ENCODE measurements around the gene UGT1A5. TPM values are rescaled to one million over a fixed set of nuclear protein-coding genes. Genes with fewer than 3 reads are reported as not detected.

The UGT1A5 gene
- total and polyA plus RNA-seq, 2 of the 8 experiments (the other 6 are each of a cell fraction or from before 2014, with no cell fraction given): not detected

DNA sequence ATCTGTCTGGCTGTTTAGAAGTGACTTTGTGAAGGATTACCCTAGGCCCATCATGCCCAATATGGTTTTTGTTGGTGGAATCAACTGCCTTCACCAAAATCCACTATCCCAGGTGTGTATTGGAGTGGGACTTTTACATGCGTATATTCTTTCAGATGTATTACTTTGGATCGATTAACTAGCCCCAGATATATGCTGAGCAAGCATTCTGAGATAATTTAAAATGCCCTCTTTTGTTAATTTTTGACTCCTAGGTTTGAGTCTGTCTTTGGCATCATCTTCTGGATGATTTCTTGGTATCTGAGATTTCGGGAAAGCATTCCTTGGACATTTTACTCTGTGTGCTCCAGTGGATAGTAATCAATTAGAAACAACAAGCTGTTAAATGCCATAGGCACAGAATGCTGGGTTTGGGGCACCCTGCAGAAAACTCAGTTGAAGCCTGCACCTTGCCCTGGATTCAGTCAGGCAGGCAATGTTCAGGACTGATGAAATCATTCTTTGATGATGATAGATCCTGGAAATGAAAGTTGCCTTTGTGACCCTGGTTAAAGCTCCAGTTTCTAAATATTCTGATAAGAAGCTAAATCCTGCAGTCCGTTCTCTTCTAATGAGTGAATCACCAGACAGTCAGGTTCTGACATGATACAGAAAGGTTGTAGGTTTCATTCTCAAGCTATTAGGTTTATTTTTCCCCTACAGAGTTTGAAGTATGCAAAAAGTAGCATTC, 48.5 kb downstream of the UGT1A5 start (continued):
- no peak for TF ChIP-seq RXRA (IDR thresholded peaks at IDR 0.05; ENCODE audit: insufficient read depth, low read depth, low read length)

All from H1 (cell line).